ENCODE data around the gene QDPR.

The QDPR gene

DNA sequence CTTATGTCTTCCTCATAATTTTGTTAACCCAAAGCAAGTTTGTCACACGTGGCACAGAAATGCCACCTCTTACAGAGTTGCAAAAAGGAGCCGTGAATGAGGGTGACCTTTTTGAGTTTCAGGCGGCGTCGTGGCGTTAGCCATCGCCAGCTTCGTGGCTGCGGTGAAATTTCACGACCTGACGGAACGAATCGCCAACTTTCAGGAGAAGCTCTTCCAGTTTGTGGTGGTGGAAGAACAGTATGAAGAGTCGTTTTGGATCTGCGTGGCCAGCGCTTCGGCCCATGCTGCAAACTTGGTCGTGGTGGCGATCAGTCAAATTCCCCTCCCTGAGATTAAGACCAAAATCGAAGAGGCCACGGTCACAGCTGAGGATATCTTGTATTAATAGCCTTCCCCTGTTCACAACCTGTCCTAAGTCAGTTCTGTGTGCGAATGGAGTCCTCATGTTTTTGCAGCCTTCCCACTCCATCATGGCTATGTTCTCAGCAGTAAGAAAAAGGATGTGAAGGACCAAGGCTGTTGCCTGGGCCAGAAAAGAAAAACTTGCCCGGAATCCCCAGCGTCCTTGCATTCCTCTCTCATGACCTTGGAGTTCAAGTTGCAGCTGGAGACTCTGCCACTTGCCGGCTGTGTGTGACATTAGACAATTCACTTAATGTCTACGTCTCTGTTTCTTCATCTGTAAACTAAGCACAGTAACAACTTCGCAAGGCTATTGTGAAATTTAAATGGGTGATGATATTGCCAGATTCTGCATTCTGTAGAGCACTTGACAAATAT is 15.0 kb upstream of the QDPR start:
- DNase-seq = no peak

DNA sequence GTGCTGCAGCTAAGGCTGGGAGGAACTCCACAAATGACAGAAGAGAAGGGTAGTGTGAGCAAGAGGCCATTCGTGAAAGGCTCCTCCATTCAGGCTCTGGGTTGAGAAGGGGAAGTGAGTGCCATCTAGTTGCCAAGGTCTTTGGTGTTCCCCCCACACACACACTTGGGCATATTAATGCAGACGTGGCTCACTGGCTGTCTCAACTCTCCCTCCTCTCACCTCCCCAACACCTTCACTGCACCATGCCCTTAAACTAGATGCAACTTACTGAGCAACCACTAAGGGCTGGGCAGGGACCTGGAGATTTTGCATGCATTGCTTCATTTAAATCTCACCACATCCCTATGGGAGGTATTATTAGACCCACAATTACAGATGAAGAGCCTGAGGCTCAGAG is 11.8 kb upstream of the QDPR start:
- no peak for DNase-seq

DNA sequence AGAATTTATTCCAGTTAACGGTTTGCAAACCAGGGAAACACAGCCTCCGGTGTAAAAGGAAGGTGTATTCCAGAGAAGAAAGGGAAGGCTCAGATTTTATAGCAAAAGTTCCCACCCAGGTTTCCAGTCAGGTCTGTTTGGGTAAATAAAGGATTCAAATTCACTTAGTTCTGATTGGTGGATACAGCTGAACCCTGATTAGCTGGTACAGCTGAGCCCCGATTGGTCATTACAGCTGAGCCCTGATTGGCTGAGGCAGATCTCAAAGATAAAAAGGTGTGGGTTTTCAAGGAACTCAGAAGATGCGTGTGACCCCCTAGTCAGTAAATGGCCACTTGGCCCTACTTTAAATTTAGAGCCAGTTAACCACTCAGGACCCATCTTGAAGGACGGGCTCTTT is 9.7 kb upstream of the QDPR start:
- no peak for DNase-seq

DNA sequence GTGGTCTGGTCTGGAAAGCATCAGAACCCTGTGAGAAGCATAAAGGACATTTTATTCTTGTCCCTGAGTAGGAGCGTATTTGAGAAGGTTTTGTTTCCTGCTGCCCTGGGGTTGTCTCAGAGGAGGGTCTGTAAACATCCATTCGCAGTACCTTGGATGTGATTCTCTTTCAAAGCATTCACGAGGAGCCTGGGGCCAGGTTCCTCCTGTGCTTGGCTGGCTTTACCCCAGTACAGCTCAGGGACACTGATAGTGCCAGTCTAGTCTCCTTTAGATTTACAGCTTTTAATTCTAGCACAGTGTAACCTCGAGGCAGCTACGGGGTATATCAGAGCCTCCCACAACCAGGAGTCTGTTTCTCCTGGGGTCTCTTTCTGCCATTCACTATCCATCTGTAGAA is 5.8 kb upstream of the QDPR start:
- no peak for DNase-seq

DNA sequence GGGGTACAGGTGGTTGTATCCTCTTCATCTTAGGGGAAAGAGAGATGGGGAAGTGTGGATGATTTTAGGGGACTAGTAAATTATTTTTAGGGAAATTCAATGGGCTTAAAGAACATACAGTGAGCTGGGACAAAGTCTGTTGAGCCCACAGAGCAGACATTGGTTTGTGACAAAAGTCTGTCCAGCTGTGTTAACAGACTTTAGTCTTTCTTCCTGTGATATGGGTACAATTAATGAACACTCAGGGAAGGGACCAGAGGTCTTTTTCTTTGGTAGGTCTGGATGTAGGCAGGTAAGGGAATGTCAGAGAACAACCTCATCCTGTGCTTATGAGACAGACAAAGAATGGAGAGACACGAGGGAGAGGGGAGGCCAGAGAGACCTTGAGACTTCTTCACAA is 5.1 kb upstream of the QDPR start:
- no peak for DNase-seq

DNA sequence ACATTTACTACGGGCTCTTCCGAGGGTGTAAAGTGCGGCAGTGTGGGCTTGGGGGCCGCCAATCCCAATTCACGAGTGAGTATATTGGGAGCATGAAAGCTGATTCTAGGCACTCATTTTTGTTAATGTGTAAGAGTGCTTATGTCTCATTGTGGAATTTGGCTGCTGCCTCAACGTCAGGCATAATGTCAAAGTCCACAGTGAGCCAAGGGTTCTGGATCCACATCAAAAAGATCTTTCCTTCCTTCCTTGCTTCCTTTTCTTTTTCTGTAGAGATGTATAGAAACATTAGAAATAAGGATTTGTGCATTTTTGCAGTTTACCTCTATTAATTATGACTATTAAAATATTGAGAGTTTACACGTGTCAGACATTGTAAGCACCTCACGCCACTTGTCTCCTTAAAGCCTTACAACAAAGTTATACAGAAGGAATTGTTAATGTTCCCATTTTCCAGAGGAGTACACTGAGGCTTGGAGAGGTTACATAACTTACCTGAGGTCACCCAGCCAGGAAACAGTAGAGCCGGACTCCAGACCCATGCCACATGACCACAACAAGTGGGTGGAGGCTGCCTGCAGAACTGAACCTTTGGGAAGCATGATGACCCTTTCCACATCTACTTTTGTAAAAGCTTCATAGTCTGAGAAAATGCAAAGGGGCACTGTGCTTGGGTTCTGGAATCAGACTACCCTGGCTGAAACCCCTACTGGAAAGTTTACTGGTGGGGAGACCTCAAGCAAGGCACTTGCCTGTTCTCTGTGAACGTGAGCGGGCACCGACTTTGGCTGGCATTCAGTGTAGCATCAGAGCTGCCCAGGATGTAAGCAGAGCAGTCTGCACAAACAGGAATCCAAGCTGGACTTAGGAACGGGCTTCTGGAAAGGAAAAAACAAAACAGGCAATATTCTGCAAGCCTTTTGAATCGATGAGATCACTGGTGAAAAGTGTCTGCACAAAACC is 3.8 kb upstream of the QDPR start:
- no peak for DNase-seq

DNA sequence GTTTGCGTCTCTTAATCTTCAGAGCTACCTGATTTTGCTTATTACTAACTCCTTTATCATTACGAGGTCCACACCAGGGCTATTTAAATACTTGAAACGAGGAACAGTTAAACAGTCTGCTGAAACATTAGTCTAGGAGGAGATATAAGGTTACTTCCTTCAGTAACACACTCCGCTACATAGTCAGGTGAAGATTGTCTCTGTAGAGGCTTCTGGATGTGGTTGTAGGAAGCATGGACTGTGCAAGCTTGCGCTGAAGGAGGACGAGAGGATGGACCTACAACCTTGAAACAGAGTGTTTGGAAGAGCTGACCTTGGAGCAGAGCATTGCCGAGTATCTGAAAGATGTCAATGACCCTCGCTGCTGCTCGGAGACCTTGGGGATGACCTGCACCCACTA is 3.0 kb upstream of the QDPR start, which contains the start of gene CLRN2:
Gene CLRN2 (plus strand): TSS at position 301 of the 400 bp plus-strand sequence. CDS start 102 bp downstream, outside the sequence.
- no peak for DNase-seq

DNA sequence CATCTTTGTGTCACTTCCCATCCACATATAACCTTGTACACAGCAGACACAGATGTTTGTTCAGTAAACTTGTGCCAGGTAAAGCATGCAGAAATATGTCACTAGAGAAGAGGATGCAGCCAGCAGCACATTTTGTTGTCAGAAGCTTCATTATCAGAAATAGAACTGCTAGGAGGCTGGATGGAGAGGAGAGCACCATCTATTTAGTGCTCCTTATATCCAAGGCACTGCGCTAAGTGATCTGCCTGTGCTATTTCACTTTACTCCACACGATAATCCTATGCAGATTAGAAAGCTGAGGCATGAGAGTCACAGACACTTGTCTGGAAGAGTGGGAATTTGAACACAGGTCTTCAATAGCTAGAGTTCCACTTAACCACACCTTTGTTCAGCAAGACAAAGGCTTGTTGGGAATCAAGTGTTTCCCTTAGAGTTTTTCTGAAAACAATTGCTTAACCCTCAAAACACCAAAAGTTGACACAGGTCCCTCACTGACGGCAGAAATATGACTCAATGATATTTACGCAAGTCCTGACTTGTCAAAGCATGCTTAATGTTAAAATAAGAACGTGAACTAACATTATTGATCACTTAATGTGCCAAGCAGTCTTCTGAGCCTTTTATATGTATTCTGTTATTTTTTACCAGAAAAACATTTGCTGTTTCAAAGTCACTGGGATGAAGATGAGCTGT is 1.2 kb upstream of the QDPR start:
- DNase-seq = no peak

DNA sequence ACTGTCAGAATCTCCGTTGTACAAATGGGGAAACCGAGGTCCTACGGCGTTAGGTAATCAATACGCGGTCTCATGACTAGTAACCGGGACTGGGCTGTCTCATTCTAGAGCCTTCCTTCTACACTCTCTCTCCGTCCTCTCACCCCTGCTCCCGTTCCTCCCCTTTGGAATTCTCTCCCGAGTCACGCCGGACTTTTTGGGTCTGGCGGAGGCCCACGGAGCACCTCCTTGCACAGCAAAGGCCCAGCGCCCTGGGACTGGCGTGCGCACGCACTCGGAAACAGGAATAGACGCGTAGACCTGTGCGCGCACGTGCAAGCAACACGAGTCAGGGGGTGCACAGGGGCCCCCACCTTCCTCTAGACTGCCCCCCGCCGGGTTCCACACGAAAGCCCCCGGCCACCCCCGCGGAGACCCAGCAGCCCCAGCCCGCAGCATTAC is 361 bp downstream of the QDPR start:
- DNase-seq = peak; percentile 63

DNA sequence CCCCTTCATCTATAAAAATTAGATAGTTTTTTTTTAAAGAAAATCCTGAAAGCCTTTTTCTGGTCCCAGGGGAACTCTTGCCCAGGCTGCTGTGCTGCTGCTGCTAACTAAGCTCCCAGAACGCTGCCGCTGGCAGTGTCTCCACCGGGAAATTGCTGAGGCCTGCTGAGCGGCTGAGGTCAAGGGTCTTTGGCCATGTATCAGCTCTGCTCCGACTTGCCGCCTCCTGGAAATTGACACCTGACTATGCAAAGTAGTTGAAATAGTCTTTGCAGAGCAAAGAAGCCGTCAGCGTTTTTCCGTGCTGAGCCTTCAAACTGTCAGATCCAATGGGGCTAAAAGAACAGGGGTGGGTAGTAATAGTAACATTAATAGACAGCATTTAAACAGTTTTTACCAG is 839 bp downstream of the QDPR start:
- DNase-seq = no peak

DNA sequence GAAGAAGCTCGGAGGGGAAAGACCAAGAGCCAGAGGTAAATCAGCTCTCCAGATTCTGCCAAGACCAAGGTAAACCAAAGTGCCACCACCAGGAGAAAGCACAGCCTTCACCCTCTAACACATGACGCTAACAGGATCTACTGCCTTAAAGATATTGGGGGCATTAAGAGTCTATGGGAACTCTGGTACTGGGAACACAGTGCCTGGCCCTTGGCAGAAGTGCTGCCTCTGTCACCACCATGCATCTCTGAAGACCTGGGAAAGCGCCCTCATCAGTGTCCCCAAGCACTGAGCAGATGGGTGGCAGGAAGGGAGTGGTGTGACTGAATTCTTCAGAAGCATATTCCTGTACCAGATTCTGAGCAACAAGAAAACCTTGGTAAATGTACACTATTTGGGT is 1.3 kb downstream of the QDPR start:
- DNase-seq = no peak

DNA sequence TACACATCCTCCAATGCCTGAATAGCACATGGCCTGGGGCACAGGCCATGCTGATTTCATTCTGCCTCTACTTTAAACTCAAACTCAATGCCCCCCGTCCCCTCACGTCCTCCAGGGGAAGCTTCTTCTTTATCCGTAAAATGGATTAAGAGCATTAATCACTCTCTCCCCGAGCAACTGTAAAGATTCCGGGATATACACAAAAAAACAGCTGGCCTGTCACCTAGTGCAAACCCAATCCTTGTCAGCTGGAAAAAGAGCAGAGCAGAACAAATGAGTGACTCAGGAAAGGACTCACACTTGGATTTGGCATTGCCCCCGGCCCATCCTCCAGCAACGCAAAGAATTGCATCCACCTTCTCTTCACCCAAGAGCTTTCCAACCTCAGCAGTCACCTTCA is 7.8 kb downstream of the QDPR start:
- DNase-seq = no peak

DNA sequence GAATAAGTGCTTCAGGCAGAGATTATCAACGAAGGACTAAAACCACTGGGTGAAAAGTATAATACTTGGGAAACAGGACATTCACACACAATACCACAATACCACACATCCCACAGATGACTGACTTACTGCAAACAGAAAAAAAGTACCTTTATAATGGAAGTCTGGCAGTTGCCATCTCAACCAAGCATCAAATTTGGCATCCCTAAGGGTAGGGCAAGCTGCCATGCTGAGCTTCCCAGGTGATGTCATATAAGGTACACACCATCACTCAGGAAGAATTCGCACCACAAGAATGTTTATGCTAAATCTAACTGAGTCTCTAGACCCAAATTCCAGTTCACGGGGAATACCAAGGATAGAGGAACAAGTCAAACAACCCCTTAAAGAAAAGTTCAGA is 9.1 kb downstream of the QDPR start:
- no peak for DNase-seq

DNA sequence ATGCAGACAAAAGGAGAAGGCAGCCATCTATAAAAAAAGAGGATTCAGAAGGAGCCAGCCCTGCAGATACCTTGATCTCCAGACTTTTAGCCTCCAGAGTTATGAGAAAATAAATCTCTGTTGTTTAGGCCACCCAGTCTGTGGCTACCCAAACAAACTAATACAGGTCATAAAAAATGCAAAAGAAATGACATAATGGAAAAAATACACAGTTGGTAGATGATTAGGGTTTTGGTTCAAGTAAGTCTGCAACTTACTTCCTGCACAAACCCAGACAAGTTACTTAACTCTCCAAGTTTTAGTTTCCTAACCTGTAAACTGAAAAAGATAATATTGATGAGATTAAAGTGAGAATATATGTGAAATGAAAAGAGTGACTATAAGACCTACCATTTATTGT is 11.3 kb downstream of the QDPR start:
- DNase-seq = no peak

DNA sequence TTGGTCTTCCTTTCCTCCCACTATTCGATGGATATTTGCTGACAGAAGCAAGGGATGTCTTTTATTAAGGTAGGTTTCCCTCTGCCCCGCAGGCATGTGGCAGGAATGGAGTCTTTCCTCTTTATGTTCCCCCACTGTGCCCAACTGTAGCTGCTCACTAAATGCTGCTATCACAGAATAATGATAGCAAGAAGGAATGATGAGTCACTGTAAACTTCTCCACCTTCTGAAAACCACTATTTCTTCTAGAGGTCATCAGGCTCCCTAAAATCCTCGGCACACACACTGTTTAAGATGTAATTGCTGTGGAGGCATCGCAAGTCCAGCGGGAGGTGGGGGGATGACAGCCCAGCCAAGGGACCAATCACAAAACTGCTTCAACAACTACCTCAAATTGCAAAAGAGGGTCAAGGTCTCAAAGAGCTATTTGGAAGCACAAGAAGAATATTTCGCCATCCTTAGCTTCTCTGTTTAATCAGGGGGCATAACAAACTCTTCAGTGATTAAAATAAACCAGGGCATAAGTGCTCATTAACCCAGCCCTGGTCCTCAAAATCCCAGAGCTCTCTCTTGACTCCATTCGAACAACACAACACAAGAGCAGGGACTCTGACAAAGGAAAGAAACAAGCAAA is 13.9 kb downstream of the QDPR start:
- no peak for DNase-seq

DNA sequence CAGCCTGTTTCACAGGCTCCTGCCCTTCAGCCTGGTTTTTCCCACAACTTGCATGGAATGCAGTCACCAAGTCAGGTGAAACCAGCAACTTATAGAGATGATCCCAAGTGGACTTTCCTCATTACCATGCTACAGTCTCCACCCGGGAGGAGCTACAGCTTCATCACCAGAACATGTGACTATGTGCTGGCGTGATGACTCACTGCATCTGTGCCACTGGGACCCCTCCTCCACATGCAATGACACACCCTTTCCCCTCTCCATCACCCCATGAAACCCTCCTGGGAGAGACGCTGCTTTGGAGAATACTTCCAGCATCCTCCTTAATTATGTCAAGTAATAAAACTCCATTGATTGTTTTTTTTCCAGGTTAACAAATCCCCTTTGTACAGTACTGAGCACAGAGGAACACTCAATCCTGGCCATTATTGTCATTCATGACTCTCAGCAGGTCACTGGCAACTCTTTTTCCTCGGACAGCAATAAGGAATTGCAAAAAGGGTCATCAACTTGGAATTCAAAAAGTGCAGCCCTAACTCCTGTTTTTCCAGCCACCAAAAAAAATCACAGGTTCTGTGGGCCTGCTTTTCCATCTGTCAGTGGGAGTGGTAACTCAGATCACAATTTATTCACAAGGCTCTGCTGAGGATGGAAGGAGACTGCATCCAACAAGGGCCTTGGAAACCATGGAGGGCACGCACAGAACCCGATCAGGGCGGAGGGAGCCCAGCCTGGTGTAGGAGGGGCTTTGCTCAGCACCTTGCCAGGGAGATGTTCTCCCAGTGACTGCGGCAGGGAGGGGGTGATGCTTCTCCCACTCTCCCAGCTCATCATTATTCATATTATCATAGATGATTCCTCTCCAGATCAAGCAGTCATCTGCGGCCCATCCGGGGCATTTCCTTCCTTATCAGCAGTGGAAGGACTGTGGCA is 17.4 kb downstream of the QDPR start:
- DNase-seq = peak; percentile 23

DNA sequence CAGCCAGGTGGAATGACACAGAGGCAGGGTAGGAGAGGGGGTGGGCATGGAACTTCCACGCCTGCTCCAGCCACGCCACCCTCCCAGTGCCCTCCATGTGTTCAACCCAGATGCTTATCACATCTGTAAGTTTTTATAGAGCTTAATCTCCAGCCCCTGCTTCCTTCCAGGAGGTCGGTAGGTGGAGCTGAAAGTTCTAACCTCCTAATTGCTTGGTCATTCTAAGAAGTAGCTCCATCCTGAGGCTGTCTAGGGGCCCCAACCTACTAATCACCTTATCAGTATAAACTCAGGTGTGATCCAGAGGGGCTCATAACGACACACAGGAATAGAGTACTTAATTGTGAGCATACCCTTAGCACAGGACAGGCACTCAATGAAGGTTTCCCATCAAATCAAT is 18.3 kb downstream of the QDPR start:
- DNase-seq = no peak

DNA sequence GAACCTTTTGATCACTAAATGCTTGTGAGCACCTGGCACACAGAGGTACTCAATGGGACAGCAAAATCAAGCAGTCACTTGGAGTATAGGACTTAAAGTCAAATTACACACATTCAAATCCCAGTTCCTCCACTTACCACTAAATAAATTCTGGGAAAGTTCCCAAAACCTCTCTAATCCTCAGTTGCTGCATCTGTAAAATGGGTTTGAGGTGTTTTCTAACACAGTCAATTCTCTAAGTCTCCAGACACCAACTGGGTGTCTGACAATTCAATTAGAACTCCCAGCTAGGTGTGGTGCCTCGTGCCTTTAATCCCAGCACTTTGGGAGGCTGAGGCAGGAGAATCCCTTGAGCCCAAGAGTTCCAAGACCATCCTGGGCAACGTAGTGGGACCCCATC is 19.0 kb downstream of the QDPR start:
- DNase-seq = no peak

DNA sequence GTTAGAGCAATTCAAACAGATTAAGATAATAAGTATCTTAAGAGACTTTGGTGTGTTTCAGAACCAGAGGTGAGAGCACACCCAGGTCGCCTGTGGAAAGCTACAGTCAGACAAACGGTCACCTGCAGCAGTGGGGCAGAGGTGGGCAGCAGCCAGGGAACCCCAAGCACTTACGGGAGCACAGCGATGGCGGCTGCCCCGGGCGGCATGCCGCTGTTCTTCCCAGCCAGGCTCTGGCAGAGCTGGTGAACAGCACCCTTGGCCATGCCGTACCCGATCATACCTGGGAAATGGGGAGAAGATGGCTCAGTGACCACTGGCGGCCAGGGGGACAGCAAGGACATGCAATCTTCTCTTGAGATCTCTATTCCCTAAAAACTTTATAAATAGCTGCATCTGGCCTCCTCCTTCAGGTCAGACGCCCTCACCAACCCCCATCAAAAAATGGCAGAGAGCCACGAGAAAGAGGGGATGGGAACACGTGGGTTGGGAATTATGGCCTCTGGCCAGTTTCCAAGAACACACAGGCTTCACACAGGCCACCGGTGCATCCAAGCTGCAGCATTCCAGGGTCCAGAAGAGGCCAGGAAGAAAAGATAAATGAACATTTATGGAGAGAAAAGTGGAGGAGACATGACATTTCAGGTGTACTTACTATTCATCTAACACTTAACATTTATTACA is 19.7 kb downstream of the QDPR start:
- no peak for DNase-seq

DNA sequence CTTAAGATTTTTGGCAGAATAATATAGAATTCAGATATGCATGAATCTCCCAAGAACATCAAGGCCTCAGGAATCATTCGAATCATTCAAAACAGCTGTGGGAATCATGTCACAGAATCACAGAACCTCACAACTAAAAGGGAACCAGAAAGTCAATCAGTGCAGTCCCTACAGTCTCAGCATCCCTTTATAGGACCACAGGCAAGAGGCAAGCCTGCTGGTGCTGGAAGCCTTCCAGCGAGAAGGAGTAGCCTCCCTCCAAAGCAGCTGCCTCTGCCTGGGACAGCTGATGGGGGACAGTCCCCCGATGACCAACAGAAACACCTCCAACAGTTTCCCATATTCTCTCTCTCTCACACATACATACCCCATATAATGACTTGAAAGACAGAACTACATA is 20.7 kb downstream of the QDPR start:
- DNase-seq = no peak

DNA sequence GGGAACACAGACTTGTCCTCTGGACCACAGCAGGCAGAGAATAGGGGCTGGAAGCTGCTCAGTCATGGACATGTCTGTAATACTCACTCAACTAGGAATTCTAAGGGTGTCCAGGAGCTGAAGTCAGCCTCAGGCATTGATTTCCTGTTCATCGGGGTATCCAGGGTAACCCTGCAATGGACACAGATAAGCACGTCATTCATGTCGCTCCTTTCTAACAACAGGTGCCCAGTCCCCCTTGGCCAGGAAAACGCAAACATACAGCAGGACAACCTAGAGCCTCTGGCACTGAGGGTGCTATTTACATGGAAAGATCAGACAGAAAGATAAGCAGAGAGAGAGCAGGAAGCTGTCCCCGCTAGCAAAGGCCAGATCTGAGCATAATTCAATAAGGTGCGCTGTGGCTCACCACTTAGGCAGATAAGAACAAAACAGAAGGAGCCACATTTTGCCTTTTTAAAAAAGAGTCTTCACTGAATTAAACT is 21.3 kb downstream of the QDPR start:
- DNase-seq = no peak
